NCI-H2107 treated with DMSO at 0.1 percent for 48 hours (cell line): ENCODE results near the gene PLCB4.
"Not testable (repeated sequence)": the region's sequence is repeated elsewhere in the genome, so short reads cannot be mapped to it uniquely, and the experiment has no call there.

Experiments used
- DNase-seq: peaks from one replicate; lab custom pipeline; 2025; ENCODE audit not compliant: unreplicated experiment; lab: John Stamatoyannopoulos, UW

The PLCB4 gene

GRCh38 chr20:9068841-9069663, at the start of gene PLCB4:
Gene PLCB4 (plus strand): TSS chr20:9069087. CDS start chr20:9307815, 238,728 bp downstream.
- DNase-seq: no peak

GRCh38 chr20:9019833-9020232, 49.1 kb upstream of the PLCB4 start:
- no peak for DNase-seq

GRCh38 chr20:9021216-9021615, 47.7 kb upstream of the PLCB4 start:
- DNase-seq: no peak

- DNase-seq: no peak
These were observed 47.2 kb upstream of the PLCB4 start for GRCh38 chr20:9021699-9022098.

GRCh38 chr20:9022376-9022775, 46.5 kb upstream of the PLCB4 start:
- DNase-seq: no peak

GRCh38 chr20:9024606-9025005, 44.3 kb upstream of the PLCB4 start:
- no peak for DNase-seq

- no peak for DNase-seq
These were observed 43.9 kb upstream of the PLCB4 start for GRCh38 chr20:9025011-9025410.

GRCh38 chr20:9025643-9026042, 43.2 kb upstream of the PLCB4 start:
- no peak for DNase-seq

GRCh38 chr20:9027626-9028025, 41.3 kb upstream of the PLCB4 start:
- DNase-seq: no peak

GRCh38 chr20:9028419-9028818, 40.5 kb upstream of the PLCB4 start:
- no peak for DNase-seq

- no peak for DNase-seq
These were observed 36.9 kb upstream of the PLCB4 start for GRCh38 chr20:9031991-9032390.

GRCh38 chr20:9032758-9033157, 36.1 kb upstream of the PLCB4 start:
- DNase-seq: no peak

- no peak for DNase-seq
These were observed 33.8 kb upstream of the PLCB4 start for GRCh38 chr20:9035126-9035525.

- no peak for DNase-seq
These were observed 32.3 kb upstream of the PLCB4 start for GRCh38 chr20:9036593-9036992.

GRCh38 chr20:9038791-9039535, 29.9 kb upstream of the PLCB4 start:
- DNase-seq: no peak

GRCh38 chr20:9040863-9041524, 27.9 kb upstream of the PLCB4 start:
- no peak for DNase-seq

GRCh38 chr20:9043364-9043763, 25.5 kb upstream of the PLCB4 start:
- DNase-seq: no peak

GRCh38 chr20:9047928-9048327, 21.0 kb upstream of the PLCB4 start:
- DNase-seq: not testable (repeated sequence)

- no peak for DNase-seq
These were observed 17.4 kb upstream of the PLCB4 start for GRCh38 chr20:9051508-9051907.

GRCh38 chr20:9052136-9052535, 16.8 kb upstream of the PLCB4 start:
- DNase-seq: no peak

GRCh38 chr20:9053108-9053507, 15.8 kb upstream of the PLCB4 start:
- no peak for DNase-seq

GRCh38 chr20:9054176-9054575, 14.7 kb upstream of the PLCB4 start:
- no peak for DNase-seq
